ENCODE measurements around the gene APLNR.

The APLNR gene

GRCh38 chr11:57214494-57214893 lies 22.6 kb downstream of the APLNR start:
- DNase-seq, result no peak

DNA sequence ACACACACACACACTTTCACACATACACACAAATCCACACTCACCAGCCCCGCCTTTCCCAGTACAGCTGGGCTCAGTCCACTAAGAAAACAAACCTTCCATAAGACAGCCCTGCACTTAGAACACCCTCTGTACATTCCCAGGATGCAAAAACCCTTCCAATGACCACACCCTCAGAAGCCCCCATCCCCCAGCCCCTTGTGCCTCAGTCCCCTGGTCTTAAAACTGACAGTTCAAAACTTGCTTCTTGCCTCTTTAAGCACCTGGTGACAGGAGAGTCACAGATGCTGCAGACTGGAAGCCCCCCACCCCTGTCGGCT lies 23.0 kb downstream of the APLNR start:
- DNase-seq, result no peak

GRCh38 chr11:57213342-57214097 lies 23.5 kb downstream of the APLNR start:
- no peak for DNase-seq

DNA sequence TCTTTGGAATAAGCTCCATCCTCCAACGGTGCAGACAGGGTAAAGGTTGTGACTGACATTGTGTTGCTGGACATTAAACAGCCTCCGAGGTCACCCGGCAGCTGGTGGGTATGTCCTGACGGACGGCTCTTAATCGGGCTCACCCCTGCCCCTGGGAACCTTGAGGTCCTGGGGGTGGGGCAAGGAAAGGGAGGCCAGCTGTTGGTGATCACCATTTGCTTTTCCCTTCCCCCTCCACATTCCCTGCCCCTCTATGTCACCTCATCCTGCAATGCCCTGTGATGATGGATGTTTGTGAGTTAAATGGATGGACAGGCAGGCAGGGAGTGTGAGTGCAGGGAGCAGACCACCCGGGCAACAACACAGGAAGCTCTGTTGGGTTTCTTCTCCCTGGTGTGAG lies 26.3 kb downstream of the APLNR start:
- no peak for DNase-seq

DNA sequence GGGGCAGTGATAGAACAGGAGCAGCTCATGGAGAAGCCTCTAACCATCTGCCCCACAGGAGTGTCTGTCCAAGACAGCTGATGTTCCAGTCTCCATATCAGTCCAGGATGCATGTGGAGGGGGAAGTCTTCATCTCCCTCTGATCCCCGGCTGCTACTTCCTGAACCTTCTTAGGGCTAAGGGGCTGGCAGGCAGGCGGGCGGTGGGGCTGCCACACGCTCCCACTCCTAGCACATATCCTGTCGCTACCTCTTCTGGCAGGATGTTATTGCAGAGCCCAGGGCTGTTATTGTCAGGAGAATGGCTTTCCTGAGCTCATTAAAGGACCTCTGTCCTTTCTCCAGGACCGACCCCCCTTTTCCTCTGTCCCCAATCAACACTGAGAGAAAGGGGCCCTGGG lies 29.9 kb downstream of the APLNR start:
- no peak for DNase-seq

DNA sequence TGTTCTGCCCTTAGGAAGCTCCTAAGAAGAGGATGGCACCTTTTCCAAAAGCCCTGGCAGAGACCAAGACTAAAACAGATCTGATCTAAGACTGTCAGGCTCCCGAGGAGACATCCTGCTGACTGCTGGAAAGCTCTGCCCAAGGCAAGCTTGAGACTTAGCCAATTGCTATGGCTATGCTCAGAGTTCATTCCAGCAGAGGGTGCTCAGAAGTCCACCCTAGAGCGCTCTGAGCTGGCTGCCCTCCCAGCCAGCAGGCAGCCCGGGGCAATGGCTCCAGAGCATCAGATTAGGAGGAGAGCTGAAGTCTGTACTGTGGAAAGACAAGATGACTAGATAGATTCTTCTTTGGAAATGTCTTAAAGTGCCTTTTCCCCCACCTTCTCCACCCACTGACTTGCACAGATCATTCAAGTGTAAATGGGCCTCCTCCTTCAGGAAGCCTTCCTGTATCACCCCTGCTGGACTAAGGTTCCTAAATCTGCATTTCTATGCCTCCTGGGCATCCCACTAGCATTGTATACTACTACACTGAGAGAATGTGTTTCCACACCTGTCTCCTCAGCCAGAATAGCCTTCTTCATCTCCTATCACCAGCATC lies 31.9 kb downstream of the APLNR start:
- no peak for DNase-seq

GRCh38 chr11:57203882-57204480 lies 33.1 kb downstream of the APLNR start:
- DNase-seq, result no peak

DNA sequence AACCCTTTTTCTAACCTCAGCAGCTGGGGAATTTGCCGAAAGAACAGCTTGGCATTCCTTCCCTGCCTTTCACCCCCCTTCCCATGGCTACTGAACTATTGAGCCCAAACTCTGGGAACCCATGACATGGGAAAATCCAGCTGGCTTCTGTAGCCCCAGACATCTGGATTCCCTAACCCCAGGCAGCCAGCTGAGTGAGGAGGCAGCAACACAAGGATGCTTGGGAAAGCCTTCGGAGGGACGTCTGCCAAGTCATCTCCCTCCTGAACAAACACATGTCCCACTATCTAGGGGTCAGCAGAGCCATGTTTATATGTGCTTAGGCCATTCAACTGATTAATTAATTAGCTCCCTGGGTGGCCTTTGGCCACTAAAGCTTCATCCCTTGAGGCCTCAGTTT lies 33.7 kb downstream of the APLNR start:
- no peak for DNase-seq

DNA sequence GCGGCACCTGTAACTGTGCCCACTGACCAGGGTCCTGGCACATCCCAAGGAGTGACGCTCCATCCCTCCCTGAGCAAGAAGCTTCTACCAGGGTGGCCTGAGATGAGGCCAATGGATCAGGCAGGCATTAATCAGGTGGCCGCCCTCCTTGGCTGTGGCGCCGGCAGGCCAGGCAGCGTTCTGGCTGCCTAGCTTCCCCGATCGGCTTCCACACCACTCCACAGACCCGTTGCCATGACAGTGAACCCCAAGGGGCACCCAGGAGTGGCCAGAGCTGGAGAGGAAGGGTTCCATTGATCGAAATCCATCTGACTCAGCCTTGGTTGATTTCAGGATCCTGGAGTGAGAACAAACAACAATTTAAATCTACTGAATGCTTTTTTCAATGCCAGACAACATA lies 34.8 kb downstream of the APLNR start:
- DNase-seq, result no peak

DNA sequence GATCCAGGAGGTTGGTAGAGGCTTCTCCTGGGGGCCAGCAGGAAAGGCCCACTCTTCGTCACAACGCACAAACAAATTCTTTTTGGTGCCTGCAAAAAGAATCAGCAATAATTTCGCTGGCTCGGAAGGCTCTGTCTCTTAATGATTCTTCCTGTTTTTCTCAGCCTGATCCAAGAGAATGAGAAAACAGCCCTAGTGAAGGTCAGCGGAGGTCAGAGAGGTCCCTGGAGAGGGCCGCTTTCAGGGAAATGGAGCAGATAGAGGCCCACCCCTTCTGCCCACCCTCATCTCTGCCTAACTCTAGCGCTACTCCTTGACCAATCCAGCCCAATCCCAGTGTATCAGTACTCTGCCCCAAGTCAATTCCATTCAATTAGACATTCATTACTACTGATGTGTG lies 36.1 kb downstream of the APLNR start:
- DNase-seq, result no peak

DNA sequence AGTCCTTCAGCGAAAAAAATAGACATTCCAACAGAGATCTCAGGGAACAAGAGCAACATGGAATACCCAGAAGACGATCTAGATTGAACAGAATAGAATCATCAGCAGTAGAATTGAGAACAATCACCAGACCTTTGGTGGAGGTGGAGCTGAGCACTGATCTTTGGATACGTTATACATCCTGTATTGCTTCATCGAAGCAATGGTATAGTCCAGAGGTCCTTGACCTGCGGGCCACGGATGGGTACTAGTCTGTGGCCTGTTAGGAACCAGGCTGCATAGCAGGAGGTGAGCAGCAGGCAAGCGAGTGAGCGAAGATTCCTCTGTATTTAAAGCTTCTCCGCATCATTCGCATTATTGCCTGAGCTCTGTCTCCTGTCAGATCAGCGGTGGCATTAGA lies 37.7 kb downstream of the APLNR start:
- no peak for DNase-seq

- no peak for DNase-seq
These were observed 39.3 kb downstream of the APLNR start for GRCh38 chr11:57197762-57198161.

DNA sequence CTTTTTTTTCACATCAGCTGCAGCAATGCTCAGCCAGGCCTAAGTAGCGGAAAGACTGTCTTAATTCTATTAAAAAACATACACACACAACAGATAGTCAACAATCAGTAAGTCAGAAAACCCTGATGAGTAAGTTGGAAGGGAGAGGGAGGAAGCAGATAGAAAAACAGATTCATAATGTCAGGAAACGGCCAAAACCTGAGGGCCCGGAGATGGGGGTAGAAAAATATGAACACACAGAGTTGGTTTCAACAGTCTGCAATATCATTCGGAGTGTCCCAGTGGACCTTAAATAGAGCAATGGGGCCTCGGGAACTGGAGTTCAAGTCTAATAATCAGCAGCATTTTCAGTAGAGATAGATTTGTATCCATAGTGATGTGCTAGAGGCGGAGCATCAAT lies 40.5 kb downstream of the APLNR start:
- DNase-seq, result no peak

DNA sequence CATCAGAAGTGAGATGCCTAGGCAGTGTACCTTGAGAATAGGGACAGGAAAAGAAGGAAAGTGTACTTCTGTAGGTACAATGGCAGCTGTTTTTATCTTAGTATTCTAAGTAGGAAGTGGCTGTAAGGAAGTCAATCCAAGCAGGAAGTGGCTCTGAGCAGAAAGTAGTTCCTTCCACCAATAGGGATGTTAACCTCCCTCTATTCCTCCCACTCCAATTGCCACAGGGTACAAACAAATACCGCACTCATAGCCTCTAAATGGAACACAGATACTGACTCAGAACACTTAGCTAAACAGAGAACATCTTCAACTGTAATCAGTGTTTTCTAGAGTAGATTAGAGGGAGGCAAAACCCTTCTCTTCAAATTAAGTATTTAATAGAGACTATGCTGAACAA lies 44.7 kb downstream of the APLNR start:
- no peak for DNase-seq

DNA sequence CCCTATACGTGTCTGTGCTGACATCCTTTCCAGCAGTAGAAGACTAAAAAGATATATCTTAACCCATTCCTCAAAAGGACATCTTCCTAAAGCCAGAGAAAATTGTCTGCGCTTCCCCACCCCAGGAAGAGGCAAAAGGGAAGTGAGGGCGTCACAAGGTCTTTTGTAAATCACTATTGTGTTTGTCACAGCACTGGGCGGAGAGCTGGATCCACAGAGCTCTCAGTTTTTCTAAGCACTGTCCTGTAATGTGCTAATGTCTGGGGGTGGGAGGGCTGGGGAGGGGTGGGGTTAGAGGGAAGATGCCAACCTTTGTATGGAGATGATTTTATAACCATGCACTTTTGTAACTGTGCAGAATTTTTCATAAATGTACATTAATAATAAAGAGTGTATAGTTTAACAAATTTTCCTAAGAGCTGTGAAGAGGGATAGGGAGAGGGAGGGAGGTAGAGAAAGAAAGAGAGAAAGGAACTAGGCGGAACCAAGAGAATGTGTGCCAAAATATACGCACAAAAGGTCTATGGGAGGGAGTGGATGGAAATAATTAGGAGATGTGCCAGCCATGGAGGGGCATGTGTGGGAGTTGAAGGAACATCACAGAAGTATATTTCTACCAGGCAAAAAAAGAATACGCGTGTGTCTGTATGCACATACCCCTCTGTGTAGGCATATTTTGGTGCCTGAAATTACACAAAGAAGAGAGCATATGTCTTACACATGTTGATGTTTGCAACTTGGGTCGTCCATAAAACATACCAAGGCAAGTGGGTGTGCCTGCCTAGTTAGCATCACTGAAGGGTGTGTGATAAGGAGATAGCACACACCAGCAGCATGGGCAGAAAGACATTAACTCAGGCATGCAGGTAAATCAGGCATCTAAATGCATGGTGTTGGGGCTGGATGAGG lies 45.5 kb downstream of the APLNR start:
- no peak for DNase-seq

GRCh38 chr11:57190548-57190947 lies 46.5 kb downstream of the APLNR start:
- DNase-seq, result no peak

Measured in GF-D8 (cell line).